Astrocyte (in vitro differentiated cells and primary cell): ENCODE measurements around the gene CREB3L2. TPM values are rescaled to one million over a fixed set of nuclear protein-coding genes. Genes with fewer than 3 reads are reported as not detected.

ENCODE experiments used
- DNase-seq: peaks from one replicate; pipeline ENCODE4 v3.0.0-alpha.2; 2010; ENCODE audit warnings: low read depth
- FAIRE-seq: peaks from 2 replicates; lab custom pipeline; 2011; peaks lifted over from hg19 to GRCh38; lab: Jason Lieb, UNC
- H2AFZ ChIP-seq: 2 replicates; pipeline ENCODE4 v1.6.0; 2012; ENCODE audit warnings: low read depth, low read length, inconsistent platforms
- H3K27ac ChIP-seq: 2 replicates; pipeline ENCODE4 v1.5.1; 2011; ENCODE audit warnings: low read depth, low read length, inconsistent platforms
- H3K27me3 ChIP-seq: 2 replicates; pipeline ENCODE4 v1.6.0; 2011; ENCODE audit warnings: low read length, inconsistent platforms; ENCODE audit not compliant: insufficient read depth
- H3K36me3 ChIP-seq: 2 replicates; pipeline ENCODE4 v1.5.1; 2011; ENCODE audit warnings: low read length, inconsistent platforms; ENCODE audit not compliant: insufficient read depth
- H3K4me1 ChIP-seq: 2 replicates; pipeline ENCODE4 v1.5.1; 2011; ENCODE audit warnings: low read length, inconsistent platforms; ENCODE audit not compliant: insufficient read depth
- H3K4me2 ChIP-seq: 2 replicates; pipeline ENCODE4 v1.6.0; 2012; ENCODE audit warnings: low read length, inconsistent platforms
- H3K4me3 ChIP-seq: 2 replicates; pipeline ENCODE4 v1.5.1; 2011; ENCODE audit warnings: low read depth, mild to moderate bottlenecking, low read length, inconsistent platforms; ENCODE audit not compliant: insufficient read depth
- H3K79me2 ChIP-seq: 2 replicates; pipeline ENCODE4 v1.6.0; 2012; ENCODE audit warnings: mild to moderate bottlenecking, low read length, inconsistent platforms; ENCODE audit not compliant: insufficient read depth
- H3K9ac ChIP-seq: 2 replicates; pipeline ENCODE4 v1.6.0; 2012; ENCODE audit warnings: mild to moderate bottlenecking, low read length, inconsistent platforms
- H3K9me3 ChIP-seq: 2 replicates; pipeline ENCODE4 v1.5.1; 2012; ENCODE audit warnings: low read depth, mild to moderate bottlenecking, low read length, inconsistent platforms; ENCODE audit not compliant: insufficient read depth
- H4K20me1 ChIP-seq: 2 replicates; pipeline ENCODE4 v1.6.0; 2012; ENCODE audit warnings: low read length, inconsistent platforms; ENCODE audit not compliant: insufficient read depth
- H3K27ac Mint-ChIP-seq: one replicate; pipeline ENCODE4 v1.8.0; 2021; ENCODE audit warnings: mild to moderate bottlenecking, mixed read lengths; ENCODE audit not compliant: unreplicated experiment
- H3K27me3 Mint-ChIP-seq: one replicate; pipeline ENCODE4 v1.8.0; 2021; ENCODE audit warnings: low read depth, mixed read lengths; ENCODE audit not compliant: unreplicated experiment
- H3K36me3 Mint-ChIP-seq: one replicate; pipeline ENCODE4 v1.8.0; 2021; ENCODE audit warnings: low read depth, mixed read lengths; ENCODE audit not compliant: unreplicated experiment
- H3K4me1 Mint-ChIP-seq: one replicate; pipeline ENCODE4 v1.8.0; 2021; ENCODE audit warnings: low read depth, mixed read lengths; ENCODE audit not compliant: unreplicated experiment
- H3K4me3 Mint-ChIP-seq: one replicate; pipeline ENCODE4 v1.8.0; 2021; ENCODE audit warnings: mild to moderate bottlenecking, moderate library complexity, mixed read lengths; ENCODE audit not compliant: unreplicated experiment
- H3K9me3 Mint-ChIP-seq: one replicate; pipeline ENCODE4 v1.8.0; 2021; ENCODE audit warnings: mild to moderate bottlenecking, mixed read lengths; ENCODE audit not compliant: unreplicated experiment
- EZH2 ChIP-seq: IDR thresholded peaks from 2 replicates; pipeline ENCODE4 v1.6.1; 2012; ENCODE audit warnings: mild to moderate bottlenecking, low read length, inconsistent platforms; ENCODE audit not compliant: insufficient read depth
- total RNA-seq: library from RNA; stranded (reverse); gene quantifications from 2 replicates; pipeline ENCODE4 v1.2.1, GENCODE V29; 2021
- TF ChIP-seq, protein P1 (sequence below): IDR thresholded peaks from 2 replicates; pipeline ENCODE4 v1.5.1; 2011; ENCODE audit warnings: low read depth, mild to moderate bottlenecking, inconsistent platforms, low read length, moderate library complexity; ENCODE audit not compliant: insufficient read depth

The CREB3L2 gene
- total RNA-seq, 1 donor from 2014 or later = 116 TPM

DNA sequence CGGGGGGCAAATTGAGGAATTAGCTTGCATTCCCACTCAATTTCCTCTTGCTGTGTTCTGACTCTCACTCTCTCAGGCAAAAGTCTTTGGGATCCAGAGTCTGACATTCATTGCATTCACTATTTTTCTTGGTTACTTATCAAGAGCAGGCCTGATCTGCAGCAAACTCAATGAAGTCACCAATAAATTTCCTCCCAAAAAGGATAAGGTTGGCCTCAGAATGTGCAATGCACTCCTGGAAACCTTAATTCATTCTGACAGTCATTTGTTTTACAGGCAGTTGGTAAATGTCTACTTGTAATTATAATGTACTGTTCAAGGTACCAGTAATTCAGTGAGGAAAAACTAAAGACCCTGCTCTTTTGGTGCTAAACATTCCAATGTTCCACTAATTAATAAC is 148.8 kb downstream of the CREB3L2 start:
- H3K4me1 Mint-ChIP-seq = peaks cover 17% of the 10 kb centered on the region
- peaks cover 20% of the 10 kb centered on the region for H3K4me1 ChIP-seq
- peaks cover 14% of the 10 kb centered on the region for H3K36me3 Mint-ChIP-seq
- H3K79me2 ChIP-seq = no peaks in the 10 kb centered on the region
- FAIRE-seq (no peak), DNase-seq (no peak)
- no peak overlapping the region for H3K4me3 Mint-ChIP-seq
- H4K20me1 ChIP-seq = no peaks in the 10 kb centered on the region
- no peaks in the 10 kb centered on the region for H3K27me3 ChIP-seq
- no peak overlapping the region for H3K27ac Mint-ChIP-seq
- peaks cover 3% of the 10 kb centered on the region for H3K36me3 ChIP-seq
- H3K9me3 Mint-ChIP-seq = no peaks in the 10 kb centered on the region
- no peak overlapping the region for H2AFZ ChIP-seq
- no peaks in the 10 kb centered on the region for H3K9me3 ChIP-seq
- TF ChIP-seq, protein P1, sequence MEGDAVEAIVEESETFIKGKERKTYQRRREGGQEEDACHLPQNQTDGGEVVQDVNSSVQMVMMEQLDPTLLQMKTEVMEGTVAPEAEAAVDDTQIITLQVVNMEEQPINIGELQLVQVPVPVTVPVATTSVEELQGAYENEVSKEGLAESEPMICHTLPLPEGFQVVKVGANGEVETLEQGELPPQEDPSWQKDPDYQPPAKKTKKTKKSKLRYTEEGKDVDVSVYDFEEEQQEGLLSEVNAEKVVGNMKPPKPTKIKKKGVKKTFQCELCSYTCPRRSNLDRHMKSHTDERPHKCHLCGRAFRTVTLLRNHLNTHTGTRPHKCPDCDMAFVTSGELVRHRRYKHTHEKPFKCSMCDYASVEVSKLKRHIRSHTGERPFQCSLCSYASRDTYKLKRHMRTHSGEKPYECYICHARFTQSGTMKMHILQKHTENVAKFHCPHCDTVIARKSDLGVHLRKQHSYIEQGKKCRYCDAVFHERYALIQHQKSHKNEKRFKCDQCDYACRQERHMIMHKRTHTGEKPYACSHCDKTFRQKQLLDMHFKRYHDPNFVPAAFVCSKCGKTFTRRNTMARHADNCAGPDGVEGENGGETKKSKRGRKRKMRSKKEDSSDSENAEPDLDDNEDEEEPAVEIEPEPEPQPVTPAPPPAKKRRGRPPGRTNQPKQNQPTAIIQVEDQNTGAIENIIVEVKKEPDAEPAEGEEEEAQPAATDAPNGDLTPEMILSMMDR = no peak
- no peak for TF ChIP-seq EZH2
- H3K27ac ChIP-seq = no peak overlapping the region
- no peaks in the 10 kb centered on the region for H3K27me3 Mint-ChIP-seq
- H3K4me3 ChIP-seq = no peak overlapping the region
- no peak overlapping the region for H3K4me2 ChIP-seq
- no peak overlapping the region for H3K9ac ChIP-seq

DNA sequence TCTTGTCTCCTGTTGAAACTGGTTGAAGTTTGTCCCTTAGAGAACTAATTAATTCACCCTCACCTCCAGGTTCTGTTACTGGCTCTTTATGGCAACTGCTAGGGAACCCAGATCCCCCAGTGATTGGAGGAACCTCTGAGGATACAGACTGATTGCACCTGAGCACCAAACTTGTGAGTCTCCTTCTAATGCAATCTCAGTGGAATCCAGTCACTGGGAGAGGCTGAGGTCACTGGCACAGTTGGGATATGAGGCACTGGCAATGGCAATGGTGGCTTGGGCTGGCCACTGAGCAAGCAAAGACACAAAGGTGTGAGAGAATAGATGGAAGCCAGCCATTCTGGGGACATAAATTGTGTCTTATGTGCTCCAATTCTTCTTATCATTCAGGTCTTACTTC is 149.8 kb downstream of the CREB3L2 start:
- Mint-ChIP-seq H3K27me3 (no peaks in the 10 kb centered on the region), H3K4me3 (no peak overlapping the region), H3K36me3 (peaks cover 18% of the 10 kb centered on the region), H3K27ac (peak overlapping the region; percentile 47), H3K4me1 (peaks cover 17% of the 10 kb centered on the region), H3K9me3 (no peaks in the 10 kb centered on the region)
- TF ChIP-seq EZH2 = no peak
- TF ChIP-seq, protein P1 = no peak
- no peak for DNase-seq
- Histone ChIP-seq H4K20me1 (no peaks in the 10 kb centered on the region), H3K27ac (peak overlapping the region; percentile 22), H3K36me3 (peaks cover 3% of the 10 kb centered on the region), H3K79me2 (no peaks in the 10 kb centered on the region), H3K4me2 (no peak overlapping the region), H3K9me3 (no peaks in the 10 kb centered on the region), H2AFZ (no peak overlapping the region), H3K4me3 (no peak overlapping the region), H3K9ac (no peak overlapping the region), H3K27me3 (no peaks in the 10 kb centered on the region), H3K4me1 (peaks cover 26% of the 10 kb centered on the region)
- no peak for FAIRE-seq
